HepG2 (cell line): ENCODE data around the gene TOP2A. TPM values are rescaled to one million over a fixed set of nuclear protein-coding genes. Genes with fewer than 3 reads are reported as not detected.
A peak's percentile ranks its signal among the peaks of the same experiment; 100 is the strongest.

ENCODE experiments used
- ETS1 ChIP-seq: sonication (generic); formaldehyde crosslinking; IDR thresholded peaks from 2 replicates; pipeline ENCODE4 v1.4.0; 2020; ENCODE audit warnings: missing genetic modification reagents
- FOXP4 ChIP-seq: sonication (generic); formaldehyde crosslinking; IDR thresholded peaks from 2 replicates; pipeline ENCODE4 v1.4.0; 2020; ENCODE audit warnings: missing genetic modification reagents
- FUBP1 ChIP-seq: sonication (generic); formaldehyde crosslinking; IDR thresholded peaks from 2 replicates; pipeline ENCODE4 v1.5.1; 2020; ENCODE audit warnings: missing genetic modification reagents, mild to moderate bottlenecking, borderline replicate concordance
- KDM5B ChIP-seq: sonication (generic); formaldehyde crosslinking; IDR thresholded peaks from 2 replicates; pipeline ENCODE4 v1.4.0; 2020; ENCODE audit warnings: missing genetic modification reagents, mild to moderate bottlenecking, borderline replicate concordance
- NFIB ChIP-seq: sonication (generic); formaldehyde crosslinking; IDR thresholded peaks from 2 replicates; pipeline ENCODE4 v1.9.0; 2021; ENCODE audit warnings: missing genetic modification reagents, mild to moderate bottlenecking, borderline replicate concordance
- SIN3B ChIP-seq: fragments of 150-350 bp; IDR thresholded peaks from 2 replicates; pipeline ENCODE4 v1.6.1; 2014; ENCODE audit warnings: low read length
- SP4 ChIP-seq: sonication (generic); formaldehyde crosslinking; IDR thresholded peaks from 2 replicates; pipeline ENCODE4 v1.8.1; 2023; ENCODE audit warnings: mild to moderate bottlenecking, missing genetic modification reagents
- TAF1 ChIP-seq: sonication (generic); formaldehyde crosslinking; IDR thresholded peaks from 2 replicates; pipeline ENCODE4 v1.4.0; 2020; ENCODE audit warnings: missing genetic modification reagents
- THAP7 ChIP-seq: sonication (generic); formaldehyde crosslinking; IDR thresholded peaks from 2 replicates; pipeline ENCODE4 v1.8.1; 2023; ENCODE audit warnings: mild to moderate bottlenecking, missing genetic modification reagents
- YEATS2 ChIP-seq: sonication (generic); formaldehyde crosslinking; IDR thresholded peaks from 2 replicates; pipeline ENCODE4 v1.4.0; 2020; ENCODE audit warnings: missing genetic modification reagents, borderline replicate concordance
- ZEB1 ChIP-seq: IDR thresholded peaks from 2 replicates; pipeline ENCODE4 v1.6.1; 2012; ENCODE audit warnings: mild to moderate bottlenecking, low read depth, inconsistent platforms; ENCODE audit not compliant: insufficient replicate concordance
- ZFP62 ChIP-seq: sonication (generic); formaldehyde crosslinking; IDR thresholded peaks from 2 replicates; pipeline ENCODE4 v1.4.0; 2020; ENCODE audit warnings: missing genetic modification reagents
- ZMYM2 ChIP-seq: sonication (generic); formaldehyde crosslinking; IDR thresholded peaks from 2 replicates; pipeline ENCODE4 v1.8.0; 2022; ENCODE audit warnings: mild to moderate bottlenecking, missing genetic modification reagents
- ZMYM3 ChIP-seq: sonication (generic); formaldehyde crosslinking; IDR thresholded peaks from 2 replicates; pipeline ENCODE4 v1.5.1; 2020; ENCODE audit warnings: mild to moderate bottlenecking, missing genetic modification reagents
- ZNF124 ChIP-seq: sonication (generic); formaldehyde crosslinking; IDR thresholded peaks from 2 replicates; pipeline ENCODE4 v1.4.0; 2020; ENCODE audit warnings: missing genetic modification reagents
- ZNF18 ChIP-seq: sonication (generic); formaldehyde crosslinking; IDR thresholded peaks from 2 replicates; pipeline ENCODE4 v1.8.0; 2022; ENCODE audit warnings: mild to moderate bottlenecking, missing genetic modification reagents; ENCODE audit not compliant: insufficient replicate concordance
- ZNF431 ChIP-seq: sonication (generic); formaldehyde crosslinking; IDR thresholded peaks from 2 replicates; pipeline ENCODE4 v1.9.0; 2022; ENCODE audit warnings: missing genetic modification reagents, low read depth, mild to moderate bottlenecking, borderline replicate concordance
- ZNF576 ChIP-seq: sonication (generic); formaldehyde crosslinking; IDR thresholded peaks from 2 replicates; pipeline ENCODE4 v1.4.0; 2020; ENCODE audit warnings: mild to moderate bottlenecking, missing genetic modification reagents
- ZNF703 ChIP-seq: sonication (generic); formaldehyde crosslinking; IDR thresholded peaks from 2 replicates; pipeline ENCODE4 v1.5.1; 2020; ENCODE audit warnings: missing genetic modification reagents, mild to moderate bottlenecking, moderate library complexity, borderline replicate concordance
- ZNF75D ChIP-seq: sonication (generic); formaldehyde crosslinking; IDR thresholded peaks from 2 replicates; pipeline ENCODE4 v1.8.1; 2023; ENCODE audit warnings: missing genetic modification reagents, mild to moderate bottlenecking, borderline replicate concordance
- polyA plus RNA-seq, 8 experiments: library from polyadenylated mRNA; depleted of rRNA in 3 of 8; stranded (reverse) in 7 of 8; unstranded in 1 of 8; fragments of >200 nt; fragmentation: Illumina TruSeq in 4 of 8; extraction: Trizol in 4 of 8; gene quantifications; 2 replicates each; pipeline versions ENCODE4 v1.2.1 to v1.2.3, GENCODE V29; 2011 to 2016; ENCODE audit warnings: low read depth in 4 of 8, missing spikeins in 1 of 8, mixed read lengths in 1 of 8; ENCODE audit not compliant: insufficient read depth in 1 of 8
- total RNA-seq, 5 experiments: library from RNA; depleted of rRNA; stranded (reverse); fragments of >200 nt; fragmentation: Illumina TruSeq; extraction: Trizol; gene quantifications; 2 replicates each; pipeline ENCODE4 v1.2.3, GENCODE V29; 2016; ENCODE audit warnings: low read depth in 1 of 5

Gene TOP2A
- total and polyA plus RNA-seq, 2 of the 13 experiments (the other 11 are each of a cell fraction or from before 2014, with no cell fraction given): 108 to 327 TPM

- TF ChIP-seq TAF1: no peak
- no peak for TF ChIP-seq FUBP1
- peak; percentile 81 for TF ChIP-seq THAP7 (CRISPR knock-in tag)
- TF ChIP-seq ZMYM2: no peak
- no peak for TF ChIP-seq SP4 (CRISPR knock-in tag)
- no peak for TF ChIP-seq ZNF431 (CRISPR knock-in tag)
- TF ChIP-seq KDM5B: no peak
- no peak for TF ChIP-seq ZNF703 (CRISPR knock-in tag)
- TF ChIP-seq SIN3B: no peak
- no peak for TF ChIP-seq ZFP62 (CRISPR knock-in tag)
- no peak for TF ChIP-seq NFIB (CRISPR knock-in tag)
- TF ChIP-seq ZEB1: no peak
- no peak for TF ChIP-seq ZNF124 (CRISPR knock-in tag)
- TF ChIP-seq ZNF18: peak; percentile 13
- TF ChIP-seq ZMYM3 (CRISPR knock-in tag): no peak; the same call in 1 of the 2 replicates
- peak; percentile 50; the same call in 1 of the 2 replicates for TF ChIP-seq ETS1
- no peak for TF ChIP-seq YEATS2 (CRISPR knock-in tag)
- no peak for TF ChIP-seq ZNF576 (CRISPR knock-in tag)
- peak; percentile 11; the same call in 1 of the 2 replicates for TF ChIP-seq FOXP4 (CRISPR knock-in tag)
- TF ChIP-seq ZNF75D (CRISPR knock-in tag): 0 out of 2 replicates have a peak, but pooled peaks have one; percentile 62
These were observed 463 bp downstream of the TOP2A start (continued) for GRCh38 chr17:40417258-40417608.
